GM19395 (cell line): ENCODE data around the gene SMYD3.
"Not testable (repeated sequence)": the region's sequence is repeated elsewhere in the genome, so short reads cannot be mapped to it uniquely, and the experiment has no call there.

Source experiments
- ATAC-seq: cut with Tn5 transposase; IDR thresholded peaks from one replicate; pipeline ENCODE4 v1.9.1; 2021; ENCODE audit warnings: mild to moderate bottlenecking, moderate library complexity; ENCODE audit not compliant: unreplicated experiment

SMYD3 gene

DNA sequence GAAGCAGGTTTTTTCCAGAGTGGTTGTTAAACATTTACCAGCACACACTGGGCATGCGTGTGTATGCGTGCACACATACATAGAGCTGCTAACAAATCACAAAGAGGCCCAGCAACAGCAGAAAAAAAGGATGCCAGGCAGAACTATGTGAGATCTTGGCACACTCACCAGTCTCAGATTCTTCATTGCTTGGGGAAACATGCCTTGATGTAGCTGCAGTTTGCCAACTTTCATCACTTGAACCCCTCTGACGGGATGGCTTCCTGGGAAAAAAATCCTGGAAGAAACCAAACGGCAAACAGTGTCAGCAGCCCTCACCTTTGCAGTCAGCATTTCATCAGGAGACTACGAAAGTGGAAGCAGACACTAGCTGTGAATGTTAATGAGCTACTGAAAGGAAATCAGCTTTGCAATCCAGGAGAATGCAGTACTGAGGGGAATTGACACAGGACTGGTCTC is 743.2 kb downstream of the SMYD3 start:
- ATAC-seq: no peak

DNA sequence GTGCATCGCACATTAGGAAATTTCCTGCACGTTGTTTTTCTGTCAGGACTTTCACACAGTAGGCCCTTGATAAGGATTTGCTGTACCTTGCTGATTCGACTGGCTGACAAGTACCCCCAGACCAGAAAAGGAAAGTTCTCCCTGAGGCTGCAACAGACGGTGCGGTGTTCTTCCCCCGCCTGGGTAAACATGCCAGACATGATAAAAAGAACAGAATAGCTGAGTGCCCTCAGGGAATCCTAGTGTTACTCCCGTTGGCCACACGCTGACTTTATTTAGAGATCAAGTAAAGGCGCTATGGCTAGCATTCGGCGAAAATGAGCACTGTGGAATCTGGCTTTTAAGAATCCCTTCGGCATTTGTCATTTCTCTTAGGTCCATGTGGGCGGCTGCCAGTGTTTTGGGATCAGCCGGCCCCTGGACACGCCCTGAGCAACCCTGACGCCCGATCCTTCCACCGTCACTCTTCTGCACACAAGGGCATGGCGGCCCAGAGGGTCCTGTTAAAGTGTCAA is 744.6 kb downstream of the SMYD3 start:
- no peak for ATAC-seq

DNA sequence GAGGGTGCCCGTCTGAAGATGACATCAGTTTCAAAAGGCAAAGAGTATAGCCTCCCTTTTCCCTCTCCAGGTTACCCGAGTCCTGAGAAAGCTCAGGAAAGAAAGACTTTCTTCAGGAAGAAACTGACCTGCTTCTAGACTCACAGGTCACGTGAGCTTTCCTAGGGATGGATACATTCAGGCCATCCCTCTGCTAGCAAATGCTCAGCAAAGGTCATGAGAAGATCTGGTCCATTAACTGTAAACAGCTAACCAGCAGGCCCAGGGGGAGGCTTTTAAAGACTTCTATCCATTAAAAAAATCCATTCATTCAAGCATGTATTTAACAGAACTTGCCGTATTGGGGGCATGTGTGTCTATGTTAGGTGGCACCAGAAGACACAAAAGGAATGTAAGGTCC is 746.8 kb downstream of the SMYD3 start:
- ATAC-seq: no peak

DNA sequence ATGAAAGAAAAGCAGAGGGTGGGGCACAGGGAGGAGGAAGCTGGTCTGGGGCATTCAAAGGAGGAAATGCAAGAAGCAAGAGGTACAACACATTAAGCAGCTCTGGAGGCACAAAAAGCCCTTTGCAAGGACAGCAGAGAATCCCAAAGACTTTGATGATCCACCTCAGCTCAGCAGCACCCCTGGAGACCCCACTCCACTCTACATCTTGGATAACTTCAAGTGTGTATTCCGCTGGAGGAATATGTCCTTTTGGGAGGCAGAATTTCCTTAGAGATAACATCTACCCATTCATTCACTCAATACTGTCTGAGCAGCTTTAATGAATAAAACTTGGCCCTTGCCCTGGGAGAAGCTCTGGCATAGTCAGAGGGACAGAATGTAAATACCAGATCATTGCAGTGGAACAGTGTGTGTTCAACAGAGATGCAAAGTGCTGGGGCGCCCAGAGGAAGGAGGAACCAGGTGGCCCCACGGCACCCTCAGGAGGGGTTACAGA is 752.6 kb downstream of the SMYD3 start:
- ATAC-seq: no peak

DNA sequence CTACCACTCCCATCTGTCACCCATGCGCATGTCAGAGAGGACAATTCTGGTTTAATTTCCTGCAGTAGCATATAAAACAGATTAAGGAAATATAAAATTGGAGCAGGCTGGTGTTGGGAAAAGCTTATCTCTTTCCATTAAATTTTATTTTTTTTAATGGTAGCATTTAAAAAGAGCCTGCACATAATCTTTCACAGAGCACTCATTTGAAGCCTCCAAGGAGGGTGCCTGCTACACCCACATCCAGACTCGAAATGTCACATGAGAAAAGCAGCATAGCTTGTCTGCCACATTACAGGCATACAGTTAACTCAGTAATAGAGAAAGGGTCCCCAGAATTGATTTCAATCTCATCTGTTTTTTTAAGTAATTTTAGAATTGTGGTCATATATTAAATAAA is 753.3 kb downstream of the SMYD3 start:
- no peak for ATAC-seq

DNA sequence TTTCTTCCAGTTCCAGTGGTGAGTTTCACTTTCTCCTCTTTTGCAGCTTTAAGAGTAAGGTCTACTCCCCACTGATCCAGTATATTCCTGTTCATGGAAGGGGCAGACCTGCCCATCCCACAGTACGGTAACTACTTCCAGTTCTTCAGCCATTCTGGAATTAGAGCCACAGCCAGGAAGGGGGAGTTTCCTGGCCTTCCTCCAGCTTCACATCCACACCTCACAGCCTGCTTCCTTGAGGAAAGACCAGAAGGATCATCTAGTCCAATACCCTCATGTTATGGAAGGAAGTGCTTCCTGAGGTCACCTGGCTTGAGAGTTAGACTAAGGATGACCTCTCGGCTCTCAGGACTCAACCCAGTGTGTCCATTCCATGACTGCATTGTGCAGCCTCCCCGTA is 754.5 kb downstream of the SMYD3 start:
- ATAC-seq: no peak

DNA sequence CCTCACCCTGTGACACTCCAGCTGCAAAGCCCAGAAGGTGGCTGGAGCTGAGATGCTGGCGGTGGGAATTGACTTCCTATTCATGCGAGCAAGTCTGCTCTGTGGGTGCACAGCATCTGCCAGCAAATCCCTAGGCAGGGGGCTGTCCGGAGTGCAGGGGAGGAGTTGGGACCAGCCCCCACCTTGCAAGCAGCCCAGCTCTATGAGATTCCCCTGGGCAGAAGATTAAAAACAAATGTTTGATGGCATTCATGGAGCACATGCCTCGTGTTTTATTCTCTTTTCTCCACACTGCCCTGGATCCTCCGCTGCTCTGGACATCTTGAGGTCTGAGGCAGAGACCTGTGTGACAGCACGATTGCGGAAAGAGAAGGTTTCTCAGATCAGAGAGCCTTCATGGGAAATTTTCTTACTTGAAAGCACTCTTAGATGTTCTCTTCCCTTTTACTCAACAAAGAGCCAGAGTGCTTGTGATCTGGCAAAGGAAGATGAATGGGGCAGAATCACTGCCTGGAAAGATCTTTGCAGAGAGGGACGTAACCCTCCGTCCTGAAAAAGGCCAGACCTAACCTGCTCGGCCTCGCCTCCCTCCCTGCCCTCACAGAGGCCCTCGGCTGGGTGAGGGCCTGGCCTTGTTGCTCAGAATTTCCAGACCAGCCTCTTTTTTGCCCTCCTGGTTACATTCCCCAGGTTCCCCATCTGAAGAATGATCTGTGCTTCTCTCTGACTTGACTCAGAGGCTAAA is 755.2 kb downstream of the SMYD3 start:
- no peak for ATAC-seq

DNA sequence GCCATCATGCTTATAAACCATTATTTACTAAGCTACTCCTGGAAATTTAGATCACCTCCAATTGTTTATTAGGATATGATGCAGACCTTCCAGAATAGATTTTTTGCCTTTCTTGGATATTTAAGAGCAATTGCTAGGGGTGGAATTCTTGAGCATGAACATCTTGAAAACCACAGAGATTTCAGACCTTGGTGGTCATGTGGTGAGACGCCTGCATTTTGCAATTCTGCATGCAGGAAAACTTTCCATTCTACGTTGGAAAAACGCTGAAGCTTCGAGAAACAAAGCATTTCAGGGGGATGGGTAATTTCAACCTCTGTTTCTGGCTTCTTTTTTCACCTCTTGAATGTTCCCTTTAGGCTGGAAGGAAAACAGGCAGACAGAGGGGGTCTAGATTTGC is 756.0 kb downstream of the SMYD3 start:
- no peak for ATAC-seq

DNA sequence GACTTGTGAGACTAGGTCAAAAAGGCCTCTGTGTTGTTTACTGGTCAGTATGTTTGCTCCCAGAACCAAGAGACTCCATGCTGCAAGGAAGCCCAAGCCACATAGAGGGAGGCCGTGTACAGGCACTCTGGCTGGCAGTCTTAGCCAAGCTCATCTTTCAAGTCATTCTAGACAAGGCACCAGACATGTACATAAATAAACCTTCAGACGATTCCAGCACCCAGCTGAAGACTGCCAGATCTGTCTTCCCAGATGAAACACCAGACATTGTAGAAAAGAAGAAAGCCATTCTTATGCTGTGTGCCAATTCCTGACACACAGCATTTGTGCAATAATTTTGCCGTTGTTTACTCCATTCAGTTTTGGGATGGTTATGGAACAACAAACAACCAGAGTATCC is 756.8 kb downstream of the SMYD3 start:
- no peak for ATAC-seq

DNA sequence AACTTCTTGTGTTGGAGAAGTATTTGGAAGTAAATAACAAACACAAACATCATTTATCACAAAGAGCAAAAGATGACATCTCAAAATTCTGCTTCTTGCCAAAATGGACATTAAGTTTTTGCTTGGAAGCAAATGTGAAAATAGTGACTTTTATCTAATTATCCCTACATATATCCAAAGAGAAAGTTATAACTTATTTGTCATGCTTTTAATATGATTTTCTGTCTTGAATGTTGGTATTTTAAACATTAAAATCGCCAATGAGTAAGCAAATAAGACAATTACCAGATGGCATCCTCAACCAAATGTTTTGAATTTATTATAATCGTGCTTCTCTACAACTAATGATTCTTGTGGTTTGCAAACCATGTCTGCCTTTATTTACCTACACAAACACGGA is 758.0 kb downstream of the SMYD3 start:
- ATAC-seq: no peak

DNA sequence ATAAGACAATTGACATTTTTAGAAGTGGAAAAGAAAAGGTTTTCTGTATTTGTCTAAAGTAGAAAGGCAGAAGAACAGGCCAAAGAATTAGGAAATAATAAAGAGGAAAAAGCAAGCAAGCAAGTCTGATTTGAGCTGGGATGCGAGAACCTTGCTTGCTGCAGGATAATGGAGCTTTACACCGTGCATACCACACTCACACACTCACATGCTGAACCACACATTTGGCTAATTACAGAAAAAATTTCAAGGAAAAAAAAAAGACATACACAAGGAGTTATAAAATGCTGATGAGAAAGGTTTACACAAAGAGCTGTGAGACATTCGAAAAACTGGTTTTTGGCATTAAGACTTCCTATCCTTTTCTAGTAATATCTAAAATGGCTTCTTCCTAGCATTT is 758.4 kb downstream of the SMYD3 start:
- no peak for ATAC-seq

DNA sequence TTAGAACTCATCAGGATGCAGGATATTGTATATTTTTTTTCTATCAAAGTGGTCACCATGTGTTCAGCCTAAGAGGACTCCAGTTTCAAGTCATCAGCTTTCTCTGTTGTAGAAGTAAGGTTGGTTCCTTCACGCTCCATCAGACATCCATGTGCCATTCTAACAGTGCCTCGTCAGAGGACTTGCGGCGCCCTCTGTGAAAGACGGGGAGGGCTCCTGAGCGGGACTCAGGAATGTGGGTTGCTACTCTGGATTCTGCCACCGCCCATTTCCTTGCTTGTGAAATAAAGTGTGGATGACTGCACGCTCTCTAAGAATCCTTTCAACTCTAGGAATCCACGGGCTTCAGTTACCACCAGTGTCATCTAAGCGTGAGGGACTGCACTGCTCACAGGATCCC is 758.8 kb downstream of the SMYD3 start:
- no peak for ATAC-seq

DNA sequence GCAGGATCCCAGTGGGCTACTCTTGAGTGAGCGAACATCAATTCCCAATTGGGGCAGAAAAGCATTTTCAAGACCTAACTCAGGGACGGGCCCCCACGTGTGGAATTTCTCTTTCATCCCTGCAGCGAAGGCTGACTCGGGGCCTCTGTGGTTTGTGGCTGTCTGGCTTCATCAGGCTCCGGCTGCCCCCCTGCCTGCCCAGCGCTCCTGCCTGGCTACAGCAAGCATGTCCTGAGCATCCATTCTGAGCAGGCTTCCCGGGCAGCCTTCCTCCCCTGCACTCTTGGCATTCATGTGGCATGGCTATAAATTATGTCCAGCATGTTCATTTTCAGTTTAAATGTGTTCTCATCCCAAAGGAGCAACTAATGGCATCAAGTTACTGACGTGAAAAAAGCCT is 764.2 kb downstream of the SMYD3 start:
- no peak for ATAC-seq

DNA sequence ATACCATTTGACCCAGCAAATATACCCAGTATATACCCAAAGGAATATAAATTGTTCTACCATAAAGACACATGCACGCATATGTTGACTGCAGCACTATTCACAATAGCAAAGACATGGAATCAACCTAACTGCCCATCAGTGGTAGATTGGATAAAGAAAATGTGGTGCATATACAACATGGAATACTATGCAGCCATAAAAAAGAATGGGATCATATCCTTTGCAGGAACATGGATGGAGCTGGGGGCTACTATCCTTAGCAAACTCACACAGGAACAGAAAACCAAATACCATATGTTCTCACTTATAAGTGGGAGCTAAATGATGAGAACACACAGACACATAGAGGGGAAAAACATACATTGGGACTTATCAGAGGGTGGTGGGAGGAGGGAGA is 766.7 kb downstream of the SMYD3 start:
- ATAC-seq: not testable (repeated sequence)

DNA sequence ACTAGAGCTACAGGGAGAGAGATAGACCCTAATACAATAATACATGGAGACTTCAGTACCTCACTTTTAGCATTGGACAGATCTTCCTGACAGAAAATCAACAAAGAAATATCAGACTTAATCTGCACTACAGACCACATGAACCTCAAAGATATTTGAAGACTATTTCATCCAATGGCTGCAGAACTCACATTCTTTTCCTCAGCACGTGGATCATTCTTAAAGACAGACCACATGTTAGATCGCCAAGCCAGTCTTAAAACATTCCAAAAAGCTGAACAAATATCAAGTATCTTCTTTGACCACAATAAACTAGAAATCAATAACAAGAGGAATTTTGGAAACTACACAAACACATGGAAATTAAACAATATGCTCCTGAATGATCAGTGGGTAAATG is 776.3 kb downstream of the SMYD3 start:
- no peak for ATAC-seq

DNA sequence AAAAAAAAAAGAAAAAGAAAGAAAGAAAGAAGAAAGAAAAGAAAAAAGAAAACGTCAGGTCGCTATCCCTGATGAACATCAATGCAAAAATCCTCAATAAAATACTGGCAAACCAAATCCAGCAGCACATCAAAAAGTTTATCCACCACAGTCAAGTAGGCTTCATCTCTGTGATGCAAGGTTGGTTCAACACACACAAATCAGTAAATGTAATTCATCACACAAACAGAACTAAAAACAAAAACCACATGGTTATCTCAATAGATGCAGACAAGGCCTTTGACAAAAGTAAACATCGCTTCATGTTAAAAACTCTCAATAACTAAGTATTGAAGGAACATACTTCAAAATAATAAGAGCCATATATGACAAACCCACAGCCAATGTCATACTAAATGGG is 779.0 kb downstream of the SMYD3 start:
- not testable (repeated sequence) for ATAC-seq

DNA sequence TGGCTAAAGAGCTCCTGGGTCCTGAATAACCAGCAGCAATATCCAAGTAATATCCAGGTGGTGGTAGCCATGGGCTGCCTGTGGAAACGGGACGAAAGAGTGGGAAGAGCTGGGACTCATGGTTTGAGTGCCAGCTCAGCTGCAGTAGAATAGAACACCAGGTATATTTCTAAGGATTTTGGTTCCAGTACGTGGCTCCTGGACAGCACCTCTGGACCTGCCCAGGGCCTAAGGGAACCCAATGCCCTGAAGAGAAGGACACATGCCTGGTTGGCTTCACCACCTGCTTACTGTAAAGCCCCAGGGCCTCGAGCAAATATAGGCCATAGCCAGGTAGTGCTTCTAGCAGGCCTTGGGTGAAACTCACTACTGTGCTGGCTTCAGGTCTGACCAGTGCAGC is 785.6 kb downstream of the SMYD3 start:
- ATAC-seq: no peak

DNA sequence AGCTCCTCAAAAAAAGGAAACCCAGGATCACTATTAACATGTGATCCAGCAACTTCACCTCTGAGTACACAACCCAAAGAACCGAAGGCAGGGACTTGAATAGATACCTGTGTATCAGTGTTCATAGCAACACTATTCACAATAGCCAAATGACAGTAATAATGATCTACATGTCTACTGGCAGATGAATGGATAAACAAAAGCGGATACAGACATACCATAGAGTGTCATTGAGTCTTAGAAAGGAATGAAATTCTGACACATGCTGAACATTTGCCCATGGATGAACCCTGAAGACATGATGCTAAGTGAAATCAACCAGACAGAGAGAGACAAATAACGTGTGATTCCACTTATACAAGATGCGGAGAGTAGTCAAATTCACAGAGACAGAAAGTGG is 788.1 kb downstream of the SMYD3 start:
- no peak for ATAC-seq

DNA sequence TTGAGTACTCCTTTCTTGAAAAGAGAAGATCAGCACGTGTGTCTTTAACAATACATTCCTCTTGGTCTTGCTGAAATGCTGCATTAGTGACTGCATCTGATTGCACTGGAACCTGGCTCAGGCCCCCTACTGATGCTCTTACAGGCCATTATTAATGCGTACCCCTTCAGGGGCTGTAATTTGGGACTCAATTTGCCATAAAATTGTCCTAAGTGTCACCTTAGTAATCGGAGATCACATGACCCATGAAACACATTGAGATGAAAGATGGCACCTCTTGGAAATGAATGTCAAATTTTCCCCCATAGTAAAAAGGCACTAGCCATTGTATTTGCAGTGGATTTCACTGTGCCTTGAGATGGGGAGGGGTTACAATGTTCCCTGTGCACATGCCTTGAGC is 789.0 kb downstream of the SMYD3 start:
- no peak for ATAC-seq

DNA sequence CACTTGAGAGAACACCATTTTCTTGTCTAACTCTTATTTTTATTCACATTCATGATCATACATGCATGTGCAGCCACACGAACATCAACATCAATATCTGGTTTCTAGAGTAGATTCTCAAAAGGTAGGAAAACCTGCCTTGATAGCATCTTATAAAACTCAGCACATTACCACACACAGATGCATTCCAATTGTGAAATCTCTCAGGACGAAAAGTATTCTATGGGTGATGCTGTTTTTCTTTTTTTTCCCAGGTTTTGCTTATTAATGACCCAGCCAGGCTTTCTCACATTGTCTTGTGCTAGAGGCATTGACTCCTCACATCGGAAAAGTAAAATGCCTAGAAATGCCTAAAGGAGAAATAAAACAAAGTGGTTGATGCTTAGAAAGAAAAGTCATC is 789.5 kb downstream of the SMYD3 start:
- ATAC-seq: no peak

DNA sequence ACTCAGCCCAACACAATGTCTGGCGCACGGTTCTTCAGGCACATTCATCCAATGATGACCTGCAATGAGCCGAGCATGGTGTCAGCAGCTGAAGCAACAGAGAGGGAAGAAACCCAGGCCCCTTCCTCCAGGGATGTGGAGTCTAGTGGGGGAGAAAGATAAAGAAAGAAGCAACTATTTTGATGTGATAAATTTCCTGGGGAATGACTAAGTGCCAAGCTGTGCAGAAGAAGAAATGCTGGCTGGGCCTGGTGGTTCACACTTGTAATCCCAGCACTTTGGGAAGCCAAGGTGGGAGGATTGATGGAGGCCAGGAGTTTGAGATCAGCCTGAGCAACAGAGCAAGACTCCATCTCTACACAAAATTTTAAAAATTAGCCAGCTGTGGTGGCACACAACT is 790.5 kb downstream of the SMYD3 start:
- no peak for ATAC-seq

DNA sequence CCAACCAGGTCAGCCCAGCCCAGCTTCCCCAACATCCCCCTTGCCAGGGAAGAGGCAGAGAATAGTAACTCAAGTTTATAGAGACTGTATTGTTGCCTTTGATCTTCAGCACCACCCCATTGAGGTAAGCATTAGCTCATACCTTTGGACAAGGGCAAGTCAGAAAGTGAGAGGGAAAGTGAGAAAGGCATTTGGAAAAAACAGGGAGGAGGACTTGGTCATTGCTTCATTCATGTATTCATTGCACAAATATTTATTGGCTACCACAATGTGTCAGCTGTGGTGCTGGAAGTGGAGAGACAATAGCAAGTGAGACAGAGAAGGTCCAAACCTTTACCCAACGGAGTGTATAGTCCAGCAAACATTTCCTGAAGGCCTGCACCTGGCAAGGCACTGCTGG is 791.1 kb downstream of the SMYD3 start:
- ATAC-seq: no peak

DNA sequence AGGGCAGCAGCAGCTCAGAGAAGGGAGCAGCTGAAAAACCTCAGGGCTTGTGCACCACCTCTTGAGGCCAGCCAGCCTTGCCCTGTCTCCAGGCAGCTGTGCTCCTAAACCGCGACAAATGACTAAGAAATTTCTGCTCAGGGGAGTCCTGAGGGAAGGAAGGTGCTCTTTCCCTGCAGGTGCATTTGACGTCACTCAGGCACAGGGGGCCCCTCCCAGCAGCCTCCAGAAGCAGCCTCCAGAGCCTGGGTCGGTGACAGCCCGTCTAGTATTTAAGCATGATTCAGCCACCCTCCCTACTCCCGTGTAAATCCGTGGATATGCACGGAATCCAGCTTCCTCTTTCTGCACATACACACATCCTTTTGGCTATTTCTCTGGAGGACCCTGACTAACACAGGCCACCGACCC is 791.8 kb downstream of the SMYD3 start:
- no peak for ATAC-seq
